ENCODE data around the gene GRK3. TPM values are rescaled to one million over a fixed set of nuclear protein-coding genes. Genes with fewer than 3 reads are reported as not detected.
A peak's percentile ranks its signal among the peaks of the same experiment; 100 is the strongest.
"Not testable (repeated sequence)": the region's sequence is repeated elsewhere in the genome, so short reads cannot be mapped to it uniquely, and the experiment has no call there.

Gene GRK3
- total RNA-seq = 10 to 100 TPM in 2 of 4 donors, 1 to 10 TPM in 2; 8.2 to 12.9 (median 10.2) TPM

DNA sequence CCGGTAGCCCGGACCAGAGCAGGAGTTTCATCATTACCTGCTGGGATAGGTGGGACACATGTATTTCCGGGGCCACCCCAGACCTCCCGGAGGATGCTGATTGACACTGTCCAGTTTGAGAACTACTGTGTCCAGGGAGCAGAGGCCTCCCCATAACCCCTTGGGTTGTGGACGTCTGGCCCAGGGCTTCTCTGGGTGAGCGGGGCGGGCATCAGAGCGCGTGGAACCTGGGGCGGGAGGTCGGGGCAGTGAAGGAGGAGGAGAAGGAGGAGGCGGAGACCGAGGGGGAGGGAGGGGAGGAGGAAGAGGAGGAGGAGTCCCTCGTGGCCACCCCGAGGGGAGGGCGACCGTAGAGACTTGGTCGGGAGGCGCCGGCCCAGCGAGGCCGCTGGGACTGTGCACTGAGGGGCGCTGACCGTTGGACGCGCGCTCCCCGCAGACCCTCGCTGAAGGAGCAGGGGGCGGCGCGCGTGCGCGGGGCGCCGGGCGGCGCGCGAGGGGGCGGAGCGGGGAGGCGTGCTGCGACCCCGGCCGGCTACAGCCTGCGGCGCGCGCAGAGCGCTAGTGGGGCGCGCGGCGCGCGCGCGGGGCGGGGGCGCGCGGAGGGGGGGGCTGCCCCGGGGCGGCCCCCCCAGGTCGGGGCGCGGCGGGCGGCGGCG lies at the start of gene GRK3:
GRK3 (plus strand) TSS at position 356 of the 659 bp plus-strand sequence. CDS start 366 bp downstream, outside the sequence.
- H3K4me1 ChIP-seq = peaks cover 0 to 37% (median 6%) of the 10 kb centered on the region in 4 donors
- no peaks in the 10 kb centered on the region for H3K27me3 ChIP-seq
- peak; percentile 31 to 59 for DNase-seq (ENCODE audit: low spot score in 2 of 2)
- H3K4me3 ChIP-seq = peak within 1 kb of the TSS; percentile 46 to 92 (median 67)
- WGBS, 2 donors = 2 to 3% methylated on average over 14 to 22 of the region's 73 CpGs
- TF ChIP-seq EP300 (IDR thresholded peaks at IDR 0.05) (no peak), POLR2A (IDR thresholded peaks at IDR 0.05) (no peak)
- TF ChIP-seq, protein P1, sequence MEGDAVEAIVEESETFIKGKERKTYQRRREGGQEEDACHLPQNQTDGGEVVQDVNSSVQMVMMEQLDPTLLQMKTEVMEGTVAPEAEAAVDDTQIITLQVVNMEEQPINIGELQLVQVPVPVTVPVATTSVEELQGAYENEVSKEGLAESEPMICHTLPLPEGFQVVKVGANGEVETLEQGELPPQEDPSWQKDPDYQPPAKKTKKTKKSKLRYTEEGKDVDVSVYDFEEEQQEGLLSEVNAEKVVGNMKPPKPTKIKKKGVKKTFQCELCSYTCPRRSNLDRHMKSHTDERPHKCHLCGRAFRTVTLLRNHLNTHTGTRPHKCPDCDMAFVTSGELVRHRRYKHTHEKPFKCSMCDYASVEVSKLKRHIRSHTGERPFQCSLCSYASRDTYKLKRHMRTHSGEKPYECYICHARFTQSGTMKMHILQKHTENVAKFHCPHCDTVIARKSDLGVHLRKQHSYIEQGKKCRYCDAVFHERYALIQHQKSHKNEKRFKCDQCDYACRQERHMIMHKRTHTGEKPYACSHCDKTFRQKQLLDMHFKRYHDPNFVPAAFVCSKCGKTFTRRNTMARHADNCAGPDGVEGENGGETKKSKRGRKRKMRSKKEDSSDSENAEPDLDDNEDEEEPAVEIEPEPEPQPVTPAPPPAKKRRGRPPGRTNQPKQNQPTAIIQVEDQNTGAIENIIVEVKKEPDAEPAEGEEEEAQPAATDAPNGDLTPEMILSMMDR (IDR thresholded peaks at IDR 0.05) = no peak
- no peaks in the 10 kb centered on the region for H3K9me3 ChIP-seq
- peak within 1 kb of the TSS; percentile 15 to 89 (median 75) for H3K27ac ChIP-seq
- no peaks in the 10 kb centered on the region for H3K36me3 ChIP-seq

GRCh38 chr22:25518000-25518663 lies 46.3 kb upstream of the GRK3 start:
- H3K4me3 ChIP-seq = no peak overlapping the region
- no peak for TF ChIP-seq POLR2A (IDR thresholded peaks at IDR 0.05)
- TF ChIP-seq EP300 (IDR thresholded peaks at IDR 0.05) = no peak
- TF ChIP-seq, protein P1 (IDR thresholded peaks at IDR 0.05) = no peak
- H3K27me3 ChIP-seq = no peaks in the 10 kb centered on the region
- H3K36me3 ChIP-seq = peaks cover 0 to 6% (median 0%) of the 10 kb centered on the region in 3 donors
- peaks cover 0 to 5% (median 0%) of the 10 kb centered on the region in 4 donors for H3K9me3 ChIP-seq
- no peaks in the 10 kb centered on the region for H3K4me1 ChIP-seq
- 92 to 94% methylated on average over 12 of the region's 12 CpGs for WGBS, 2 donors
- no peak overlapping the region for H3K27ac ChIP-seq
- DNase-seq (ENCODE audit: low spot score in 2 of 2) = no peak

DNA sequence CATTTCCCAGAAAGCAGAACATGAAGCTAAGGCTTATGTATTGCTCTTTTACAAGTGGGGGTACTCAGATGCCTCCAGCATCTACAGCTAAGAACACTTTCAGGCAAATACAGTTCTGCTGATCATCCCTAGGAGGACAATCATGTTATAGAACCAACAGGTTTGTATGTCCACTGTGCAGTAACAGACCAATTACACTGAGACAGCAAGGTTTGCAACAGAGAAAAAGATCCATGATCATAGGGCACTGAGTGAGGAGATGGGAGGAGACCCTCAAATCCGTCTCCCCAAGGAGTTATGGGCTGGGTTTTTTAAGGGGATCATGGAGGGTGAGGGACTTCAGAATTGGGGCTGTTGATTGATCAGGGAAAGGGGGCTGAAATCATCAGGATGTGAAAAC lies 39.1 kb upstream of the GRK3 start:
- 90 to 94% methylated on average over 1 of the region's 1 CpG for WGBS, 2 donors
- no peak for TF ChIP-seq EP300 (IDR thresholded peaks at IDR 0.05)
- TF ChIP-seq POLR2A (IDR thresholded peaks at IDR 0.05) = no peak
- TF ChIP-seq, protein P1 (IDR thresholded peaks at IDR 0.05) = no peak
- Histone ChIP-seq H3K9me3 (peaks cover 0 to 15% (median 2%) of the 10 kb centered on the region in 4 donors), H3K27ac (no peak overlapping the region), H3K4me3 (no peak overlapping the region), H3K4me1 (no peaks in the 10 kb centered on the region), H3K27me3 (no peaks in the 10 kb centered on the region), H3K36me3 (peaks cover 0 to 6% (median 0%) of the 10 kb centered on the region in 3 donors)
- DNase-seq (ENCODE audit: low spot score in 2 of 2) = no peak

DNA sequence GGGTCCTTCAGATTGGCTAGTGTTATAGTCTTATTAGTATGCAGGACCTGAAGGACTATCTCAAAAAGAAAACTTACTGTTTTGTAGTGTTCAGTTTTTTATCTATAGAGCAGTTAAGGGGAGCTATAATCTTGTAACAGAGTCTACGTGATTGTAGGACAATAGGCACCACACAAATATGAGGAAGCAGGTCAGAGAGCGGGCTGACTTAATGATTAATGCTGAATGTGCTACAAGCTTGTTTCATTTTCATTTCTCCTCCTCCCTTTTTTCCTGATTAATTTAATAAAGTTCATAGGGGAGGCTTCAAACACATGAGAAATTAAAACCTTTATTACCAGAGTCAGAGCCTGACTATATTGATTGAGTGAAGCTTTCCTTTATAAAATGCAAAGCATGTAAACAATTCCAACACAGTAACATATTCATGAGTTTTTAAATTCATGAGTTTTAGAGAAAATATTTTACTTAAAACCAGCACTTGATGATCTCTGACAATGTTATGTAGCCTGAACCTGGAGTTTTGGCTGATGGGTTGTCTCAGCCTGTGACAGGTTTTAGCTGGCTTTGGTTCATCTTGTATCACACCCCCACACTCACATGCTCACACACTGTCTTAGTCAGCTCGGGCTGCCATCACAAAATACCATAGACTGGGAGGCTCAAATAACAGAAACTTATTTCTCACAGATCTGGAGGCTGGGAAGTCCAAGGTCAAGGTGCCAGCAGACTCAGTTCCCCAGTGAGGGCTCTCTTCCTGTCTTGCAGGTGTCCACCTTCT lies 38.5 kb upstream of the GRK3 start:
- H3K4me1 ChIP-seq; DNase-seq (ENCODE audit: low spot score in 2 of 2); H3K4me3 ChIP-seq; H3K36me3 ChIP-seq; H3K27me3 ChIP-seq; H3K27ac ChIP-seq: not testable (repeated sequence)
- 61 to 69% methylated on average over 3 of the region's 3 CpGs for WGBS, 2 donors
- H3K9me3 ChIP-seq = peaks cover 0 to 15% (median 2%) of the 10 kb centered on the region in 4 donors

GRCh38 chr22:25527016-25527415 lies 37.5 kb upstream of the GRK3 start:
- not testable (repeated sequence) for H3K27me3 ChIP-seq; H3K4me1 ChIP-seq; H3K4me3 ChIP-seq; H3K27ac ChIP-seq; DNase-seq (ENCODE audit: low spot score in 2 of 2); H3K36me3 ChIP-seq
- peaks cover 0 to 10% (median 2%) of the 10 kb centered on the region in 4 donors for H3K9me3 ChIP-seq
- WGBS, 2 donors = 7 to 16% methylated on average over 1 of the region's 1 CpG

GRCh38 chr22:25528068-25528467 lies 36.4 kb upstream of the GRK3 start:
- 50 to 56% methylated on average over 3 of the region's 3 CpGs for WGBS, 2 donors
- H3K4me1 ChIP-seq; H3K36me3 ChIP-seq; DNase-seq (ENCODE audit: low spot score in 2 of 2); H3K27me3 ChIP-seq; H3K27ac ChIP-seq; H3K4me3 ChIP-seq: not testable (repeated sequence)
- H3K9me3 ChIP-seq = peaks cover 0 to 10% (median 2%) of the 10 kb centered on the region in 4 donors

- H3K4me3 ChIP-seq; DNase-seq (ENCODE audit: low spot score in 2 of 2); H3K27ac ChIP-seq; H3K4me1 ChIP-seq; H3K27me3 ChIP-seq; H3K36me3 ChIP-seq: not testable (repeated sequence)
- WGBS, 2 donors = 91 to 95% methylated on average over 1 of the region's 1 CpG
- H3K9me3 ChIP-seq = peaks cover 0 to 10% (median 2%) of the 10 kb centered on the region in 4 donors
These were observed 35.4 kb upstream of the GRK3 start for GRCh38 chr22:25529059-25529458.

- H3K4me3 ChIP-seq; H3K27me3 ChIP-seq; DNase-seq (ENCODE audit: low spot score in 2 of 2); H3K4me1 ChIP-seq; H3K36me3 ChIP-seq; H3K27ac ChIP-seq: not testable (repeated sequence)
- peaks cover 0 to 10% (median 2%) of the 10 kb centered on the region in 4 donors for H3K9me3 ChIP-seq
- 80 to 91% methylated on average over 4 of the region's 4 CpGs for WGBS, 2 donors
These were observed 34.8 kb upstream of the GRK3 start for GRCh38 chr22:25529541-25530137.

- not testable (repeated sequence) for H3K4me1 ChIP-seq; H3K27me3 ChIP-seq; H3K9me3 ChIP-seq; DNase-seq (ENCODE audit: low spot score in 2 of 2); H3K36me3 ChIP-seq; H3K4me3 ChIP-seq; H3K27ac ChIP-seq
- 86 to 90% methylated on average over 4 of the region's 4 CpGs for WGBS, 2 donors
These were observed 32.8 kb upstream of the GRK3 start for GRCh38 chr22:25531677-25532076.
